ENCODE measurements around the gene METAP1. TPM values are rescaled to one million over a fixed set of nuclear protein-coding genes. Genes with fewer than 3 reads are reported as not detected.
"Not testable (repeated sequence)": the region's sequence is repeated elsewhere in the genome, so short reads cannot be mapped to it uniquely, and the experiment has no call there.

Gene METAP1
- total RNA-seq, 1 donor from 2014 or later = 58.2 TPM

DNA sequence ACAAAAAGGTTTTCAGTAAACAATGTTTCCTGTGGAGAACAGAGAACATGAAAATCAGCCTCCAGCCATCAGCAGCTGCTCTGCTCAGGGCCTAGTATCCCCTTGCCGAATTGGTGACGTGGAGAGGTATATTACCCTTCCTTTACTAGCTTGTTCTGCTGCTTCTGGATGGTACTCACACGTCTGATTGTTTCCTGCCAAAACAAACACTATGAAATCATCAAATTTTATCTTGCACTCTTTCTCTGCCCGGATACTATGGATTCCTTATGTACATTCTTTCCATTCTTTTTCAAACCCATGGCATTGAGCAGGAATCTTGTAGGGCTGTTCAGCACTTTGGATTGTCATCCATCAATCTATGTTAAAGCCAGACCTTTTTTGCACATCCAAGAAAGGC lies 18.8 kb upstream of the METAP1 start:
- Mint-ChIP-seq H3K4me3 (ENCODE audit: low read depth) (no peak overlapping the region), H3K27ac (no peak overlapping the region), H3K27me3 (ENCODE audit: low read depth) (peaks cover 14% of the 10 kb centered on the region), H3K36me3 (ENCODE audit: low read depth) (no peaks in the 10 kb centered on the region), H3K4me1 (ENCODE audit: low read depth) (no peaks in the 10 kb centered on the region), H3K9me3 (no peaks in the 10 kb centered on the region)
- intact Hi-C loops (cut with micrococcal nuclease) = no loop called here
- no peak for DNase-seq (ENCODE audit: low spot score)

- Mint-ChIP-seq H3K4me1 (ENCODE audit: low read depth) (no peaks in the 10 kb centered on the region), H3K27ac (no peak overlapping the region), H3K36me3 (ENCODE audit: low read depth) (no peaks in the 10 kb centered on the region), H3K27me3 (ENCODE audit: low read depth) (peaks cover 12% of the 10 kb centered on the region), H3K9me3 (no peaks in the 10 kb centered on the region), H3K4me3 (ENCODE audit: low read depth) (no peak overlapping the region)
- DNase-seq (ENCODE audit: low spot score) = no peak
- intact Hi-C loops (cut with micrococcal nuclease) = no loop called here
Measured at GRCh38 chr4:98977557-98977956, 18.0 kb upstream of the METAP1 start.

- H3K27ac Mint-ChIP-seq = no peak overlapping the region
- H3K9me3 Mint-ChIP-seq = no peaks in the 10 kb centered on the region
- H3K4me1 Mint-ChIP-seq (ENCODE audit: low read depth) = no peaks in the 10 kb centered on the region
- H3K36me3 Mint-ChIP-seq (ENCODE audit: low read depth) = no peaks in the 10 kb centered on the region
- no peak for DNase-seq (ENCODE audit: low spot score)
- peaks cover 7% of the 10 kb centered on the region for H3K27me3 Mint-ChIP-seq (ENCODE audit: low read depth)
- intact Hi-C loops (cut with micrococcal nuclease) = no loop called here
- no peak overlapping the region for H3K4me3 Mint-ChIP-seq (ENCODE audit: low read depth)
Measured at GRCh38 chr4:98987720-98988119, 7.8 kb upstream of the METAP1 start.

- H3K4me3 Mint-ChIP-seq (ENCODE audit: low read depth); H3K27ac Mint-ChIP-seq; H3K9me3 Mint-ChIP-seq; DNase-seq (ENCODE audit: low spot score); H3K36me3 Mint-ChIP-seq (ENCODE audit: low read depth); H3K27me3 Mint-ChIP-seq (ENCODE audit: low read depth): not testable (repeated sequence)
- H3K4me1 Mint-ChIP-seq (ENCODE audit: low read depth) = peaks cover 19% of the 10 kb centered on the region
- intact Hi-C loops (cut with micrococcal nuclease) = loop anchor here (10.0 kb wide), 3 partner anchors 472 to 952 kb away; partner anchors contain the start of gene DNAJB14
Measured at GRCh38 chr4:98992835-98993234, 2.7 kb upstream of the METAP1 start.

- peaks cover 4% of the 10 kb centered on the region for H3K36me3 Mint-ChIP-seq (ENCODE audit: low read depth)
- peaks cover 22% of the 10 kb centered on the region for H3K4me1 Mint-ChIP-seq (ENCODE audit: low read depth)
- intact Hi-C loops (cut with micrococcal nuclease) = loop anchor here (2.0 to 10.0 kb wide), 8 partner anchors 335 to 951 kb away; partner anchors contain the start of genes DNAJB14, RAP1GDS1, STPG2 and TSPAN5
- no peaks in the 10 kb centered on the region for H3K27me3 Mint-ChIP-seq (ENCODE audit: low read depth)
- DNase-seq (ENCODE audit: low spot score) = no peak
- no peak overlapping the region for H3K27ac Mint-ChIP-seq
- no peaks in the 10 kb centered on the region for H3K9me3 Mint-ChIP-seq
- H3K4me3 Mint-ChIP-seq (ENCODE audit: low read depth) = no peak overlapping the region
Measured at GRCh38 chr4:98993419-98994071, 2.0 kb upstream of the METAP1 start.

- Mint-ChIP-seq H3K36me3 (ENCODE audit: low read depth) (peaks cover 6% of the 10 kb centered on the region), H3K4me1 (ENCODE audit: low read depth) (peaks cover 22% of the 10 kb centered on the region), H3K4me3 (ENCODE audit: low read depth) (peak overlapping the region; percentile 91), H3K27me3 (ENCODE audit: low read depth) (no peaks in the 10 kb centered on the region), H3K9me3 (no peaks in the 10 kb centered on the region), H3K27ac (peak overlapping the region; percentile 99)
- DNase-seq (ENCODE audit: low spot score) = no peak
- intact Hi-C loops (cut with micrococcal nuclease) = loop anchor here (1.0 to 10.0 kb wide), 11 partner anchors 62 to 950 kb away; partner anchors contain the start of genes ADH5, DNAJB14, EIF4E and RAP1GDS1
Measured at GRCh38 chr4:98994474-98995182, 893 bp upstream of the METAP1 start.

DNA sequence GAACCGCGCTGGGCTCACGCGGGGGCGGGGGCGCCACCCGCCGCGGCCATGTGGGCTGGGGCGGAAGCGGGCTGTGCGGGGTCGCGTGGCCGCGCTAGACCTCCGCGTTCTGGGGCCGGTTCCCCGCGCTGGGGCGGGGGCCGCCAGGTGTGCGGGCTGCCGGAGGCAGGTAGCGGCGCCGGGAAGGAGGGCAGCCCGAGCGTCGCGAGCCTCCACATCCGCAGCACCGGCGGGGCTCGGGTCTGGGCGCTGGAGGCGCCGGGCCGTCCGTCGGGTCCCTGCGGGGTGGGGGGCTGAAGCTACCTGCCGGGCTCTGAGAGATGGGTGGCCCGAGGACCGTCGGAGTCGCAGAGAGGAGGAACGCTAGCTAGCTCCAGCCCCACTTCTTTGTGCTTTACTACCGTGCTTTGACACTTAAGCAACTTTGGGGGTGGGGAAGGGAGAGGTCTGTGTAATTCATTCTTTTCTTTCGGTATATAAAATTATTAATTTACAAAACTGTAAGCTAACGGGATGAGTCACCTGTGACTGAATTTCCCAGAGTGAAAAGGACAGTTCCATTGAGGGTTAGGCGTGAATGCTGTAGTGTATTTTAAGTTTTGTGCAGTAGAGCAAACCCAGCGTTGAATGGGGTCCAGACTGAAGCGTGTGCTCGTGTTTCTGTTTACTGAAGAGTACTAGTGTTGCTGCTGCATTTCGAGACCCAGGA lies 689 bp downstream of the METAP1 start:
- Mint-ChIP-seq H3K9me3 (no peaks in the 10 kb centered on the region), H3K36me3 (ENCODE audit: low read depth) (peaks cover 6% of the 10 kb centered on the region), H3K27me3 (ENCODE audit: low read depth) (no peaks in the 10 kb centered on the region), H3K27ac (peak overlapping the region; percentile 58), H3K4me3 (ENCODE audit: low read depth) (peak overlapping the region; percentile 84), H3K4me1 (ENCODE audit: low read depth) (peaks cover 28% of the 10 kb centered on the region)
- no peak for DNase-seq (ENCODE audit: low spot score)
- intact Hi-C loops (cut with micrococcal nuclease) = loop anchor here (10.0 kb wide), 3 partner anchors 469 to 949 kb away; partner anchors contain the start of gene DNAJB14

- Mint-ChIP-seq H3K4me3 (ENCODE audit: low read depth) (peak overlapping the region; percentile 84), H3K4me1 (ENCODE audit: low read depth) (peaks cover 28% of the 10 kb centered on the region), H3K27ac (peak overlapping the region; percentile 58), H3K36me3 (ENCODE audit: low read depth) (peaks cover 6% of the 10 kb centered on the region), H3K9me3 (no peaks in the 10 kb centered on the region), H3K27me3 (ENCODE audit: low read depth) (no peaks in the 10 kb centered on the region)
- intact Hi-C loops (cut with micrococcal nuclease) = loop anchor here (10.0 kb wide), 3 partner anchors 468 to 948 kb away; partner anchors contain the start of gene DNAJB14
- no peak for DNase-seq (ENCODE audit: low spot score)
Measured at GRCh38 chr4:98996765-98997068, 1.2 kb downstream of the METAP1 start.

DNA sequence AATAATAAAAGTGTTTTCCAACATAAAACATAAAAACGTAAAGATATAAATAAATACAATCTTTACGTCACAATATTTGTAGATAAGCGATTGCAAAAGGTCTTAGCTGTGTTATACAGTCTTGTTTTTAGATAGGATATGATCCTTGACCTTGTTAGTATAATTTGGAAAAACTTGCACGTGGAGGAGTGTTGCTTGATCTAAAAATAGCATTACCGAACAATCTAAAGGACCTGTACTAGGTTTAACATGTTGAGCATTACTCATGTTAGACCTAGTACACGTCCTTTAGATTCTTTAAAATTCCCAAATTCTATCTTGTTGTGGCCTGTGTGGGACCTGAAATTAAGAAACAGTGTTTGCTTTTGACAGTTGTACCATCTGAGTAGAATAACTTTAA lies 1.6 kb downstream of the METAP1 start:
- intact Hi-C loops (cut with micrococcal nuclease) = loop anchor here (10.0 kb wide), 3 partner anchors 468 to 948 kb away; partner anchors contain the start of gene DNAJB14
- no peaks in the 10 kb centered on the region for H3K9me3 Mint-ChIP-seq
- peaks cover 6% of the 10 kb centered on the region for H3K36me3 Mint-ChIP-seq (ENCODE audit: low read depth)
- peak overlapping the region; percentile 10 for H3K4me3 Mint-ChIP-seq (ENCODE audit: low read depth)
- no peak overlapping the region for H3K27ac Mint-ChIP-seq
- H3K4me1 Mint-ChIP-seq (ENCODE audit: low read depth) = peaks cover 30% of the 10 kb centered on the region
- H3K27me3 Mint-ChIP-seq (ENCODE audit: low read depth) = no peaks in the 10 kb centered on the region
- no peak for DNase-seq (ENCODE audit: low spot score)

DNA sequence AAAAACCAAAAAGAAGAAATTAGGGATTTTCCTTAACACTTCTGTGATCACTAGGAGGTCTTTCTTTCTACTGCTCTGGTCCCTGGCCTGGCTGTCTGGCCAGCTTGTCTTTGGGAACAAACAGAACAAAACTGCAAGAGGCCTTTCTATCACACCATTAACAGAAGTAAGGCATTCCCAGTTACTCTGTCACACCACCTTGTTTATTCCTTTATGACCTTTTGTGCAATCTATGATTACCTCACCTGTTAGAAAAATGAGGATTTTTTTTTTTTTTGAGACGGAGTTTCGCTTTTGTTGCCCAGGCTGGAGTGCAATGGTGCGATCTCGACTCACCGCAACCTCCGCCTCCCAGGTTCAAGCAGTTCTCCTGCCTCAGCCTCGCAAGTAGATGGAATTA lies 3.0 kb downstream of the METAP1 start:
- intact Hi-C loops (cut with micrococcal nuclease) = loop anchor here (10.0 kb wide), 3 partner anchors 466 to 946 kb away; partner anchors contain the start of gene DNAJB14
- H3K4me1 Mint-ChIP-seq (ENCODE audit: low read depth) = peaks cover 39% of the 10 kb centered on the region

GRCh38 chr4:99002279-99002678 lies 6.8 kb downstream of the METAP1 start:
- Mint-ChIP-seq H3K9me3 (no peaks in the 10 kb centered on the region), H3K27me3 (ENCODE audit: low read depth) (no peaks in the 10 kb centered on the region), H3K4me1 (ENCODE audit: low read depth) (peaks cover 28% of the 10 kb centered on the region), H3K27ac (no peak overlapping the region), H3K36me3 (ENCODE audit: low read depth) (peaks cover 30% of the 10 kb centered on the region), H3K4me3 (ENCODE audit: low read depth) (no peak overlapping the region)
- intact Hi-C loops (cut with micrococcal nuclease) = no loop called here
- no peak for DNase-seq (ENCODE audit: low spot score)

More for the DNA sequence above, 3.0 kb downstream of the METAP1 start:
- Mint-ChIP-seq H3K4me3 (ENCODE audit: low read depth) (no peak overlapping the region), H3K27ac (no peak overlapping the region), H3K36me3 (ENCODE audit: low read depth) (peaks cover 9% of the 10 kb centered on the region), H3K9me3 (no peaks in the 10 kb centered on the region), H3K27me3 (ENCODE audit: low read depth) (no peaks in the 10 kb centered on the region)
- DNase-seq (ENCODE audit: low spot score) = no peak

GRCh38 chr4:99008051-99008450 lies 12.5 kb downstream of the METAP1 start:
- H3K27me3 Mint-ChIP-seq (ENCODE audit: low read depth) = no peaks in the 10 kb centered on the region
- H3K27ac Mint-ChIP-seq = no peak overlapping the region
- intact Hi-C loops (cut with micrococcal nuclease) = no loop called here
- peaks cover 7% of the 10 kb centered on the region for H3K4me1 Mint-ChIP-seq (ENCODE audit: low read depth)
- no peak for DNase-seq (ENCODE audit: low spot score)
- no peak overlapping the region for H3K4me3 Mint-ChIP-seq (ENCODE audit: low read depth)
- H3K36me3 Mint-ChIP-seq (ENCODE audit: low read depth) = peaks cover 73% of the 10 kb centered on the region
- H3K9me3 Mint-ChIP-seq = peaks cover 23% of the 10 kb centered on the region
